Measurements from ENCODE around the gene SENP1.

DNA sequence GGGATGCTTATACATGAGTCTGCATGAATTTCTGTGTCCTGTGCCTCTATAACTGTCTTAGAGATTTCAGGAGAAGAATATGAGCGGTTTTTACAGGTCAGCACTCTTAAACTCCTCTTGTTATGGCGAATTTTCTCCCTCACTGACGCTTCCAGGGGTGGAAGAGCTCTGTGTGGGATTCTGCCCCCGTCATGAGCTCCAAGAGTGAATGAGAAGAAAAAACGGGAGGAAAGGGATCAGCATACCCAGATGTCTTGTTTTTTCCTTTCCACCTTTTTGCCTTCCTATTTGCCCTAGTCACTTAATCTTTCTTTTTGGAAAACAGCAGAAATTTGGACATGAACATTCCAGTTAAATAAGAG is 13.9 kb upstream of the SENP1 start:
- TF ChIP-seq YY1 (IDR thresholded peaks at IDR 0.05; ENCODE audit: insufficient read depth, insufficient read length) (no peak), ZNF274 (IDR thresholded peaks at IDR 0.05; ENCODE audit: low read depth, low read length) (no peak)

All from NT2/D1 (cell line).